GM18520 (cell line): ENCODE data around the gene STX8.
"Not testable (repeated sequence)": the region's sequence is repeated elsewhere in the genome, so short reads cannot be mapped to it uniquely, and the experiment has no call there.

ENCODE experiments used
- ATAC-seq: cut with Tn5 transposase; IDR thresholded peaks from one replicate; pipeline ENCODE4 v1.9.1; 2021; ENCODE audit not compliant: unreplicated experiment

Gene STX8

GRCh38 chr17:9355846-9356245, 219.8 kb downstream of the STX8 start:
- ATAC-seq = no peak

GRCh38 chr17:9355231-9355630, 220.4 kb downstream of the STX8 start:
- ATAC-seq = not testable (repeated sequence)

GRCh38 chr17:9350080-9350479, 225.5 kb downstream of the STX8 start:
- no peak for ATAC-seq

GRCh38 chr17:9346296-9346926, 229.2 kb downstream of the STX8 start:
- no peak for ATAC-seq

- no peak for ATAC-seq
Observed at GRCh38 chr17:9343516-9343915, 232.1 kb downstream of the STX8 start.

GRCh38 chr17:9342225-9342624, 233.4 kb downstream of the STX8 start:
- ATAC-seq = no peak

GRCh38 chr17:9339958-9340357, 235.7 kb downstream of the STX8 start:
- ATAC-seq = no peak

GRCh38 chr17:9339482-9339881, 236.1 kb downstream of the STX8 start:
- ATAC-seq = not testable (repeated sequence)

GRCh38 chr17:9336817-9337216, 238.8 kb downstream of the STX8 start:
- no peak for ATAC-seq

- no peak for ATAC-seq
Observed at GRCh38 chr17:9334536-9335446, 240.8 kb downstream of the STX8 start.

- no peak for ATAC-seq
Observed at GRCh38 chr17:9332132-9332494, 243.5 kb downstream of the STX8 start.

GRCh38 chr17:9331279-9332131, 244.1 kb downstream of the STX8 start:
- no peak for ATAC-seq

GRCh38 chr17:9330611-9331271, 244.9 kb downstream of the STX8 start:
- ATAC-seq = no peak

- ATAC-seq = no peak
Observed at GRCh38 chr17:9330141-9330540, 245.5 kb downstream of the STX8 start.

GRCh38 chr17:9329251-9329921, 246.2 kb downstream of the STX8 start:
- ATAC-seq = no peak

- ATAC-seq = no peak
Observed at GRCh38 chr17:9324864-9325263, 250.8 kb downstream of the STX8 start.

GRCh38 chr17:9322326-9322725, 253.3 kb downstream of the STX8 start:
- ATAC-seq = no peak

- ATAC-seq = no peak
Observed at GRCh38 chr17:9321890-9322289, 253.7 kb downstream of the STX8 start.

- no peak for ATAC-seq
Observed at GRCh38 chr17:9315360-9315759, 260.3 kb downstream of the STX8 start.

- ATAC-seq = no peak
Observed at GRCh38 chr17:9313346-9313745, 262.3 kb downstream of the STX8 start.
